Measurements from ENCODE around the gene DLX5. TPM values are rescaled to one million over a fixed set of nuclear protein-coding genes. Genes with fewer than 3 reads are reported as not detected.

Gene DLX5
- total RNA-seq, 1 experiment from 2014 or later, result not detected

DNA sequence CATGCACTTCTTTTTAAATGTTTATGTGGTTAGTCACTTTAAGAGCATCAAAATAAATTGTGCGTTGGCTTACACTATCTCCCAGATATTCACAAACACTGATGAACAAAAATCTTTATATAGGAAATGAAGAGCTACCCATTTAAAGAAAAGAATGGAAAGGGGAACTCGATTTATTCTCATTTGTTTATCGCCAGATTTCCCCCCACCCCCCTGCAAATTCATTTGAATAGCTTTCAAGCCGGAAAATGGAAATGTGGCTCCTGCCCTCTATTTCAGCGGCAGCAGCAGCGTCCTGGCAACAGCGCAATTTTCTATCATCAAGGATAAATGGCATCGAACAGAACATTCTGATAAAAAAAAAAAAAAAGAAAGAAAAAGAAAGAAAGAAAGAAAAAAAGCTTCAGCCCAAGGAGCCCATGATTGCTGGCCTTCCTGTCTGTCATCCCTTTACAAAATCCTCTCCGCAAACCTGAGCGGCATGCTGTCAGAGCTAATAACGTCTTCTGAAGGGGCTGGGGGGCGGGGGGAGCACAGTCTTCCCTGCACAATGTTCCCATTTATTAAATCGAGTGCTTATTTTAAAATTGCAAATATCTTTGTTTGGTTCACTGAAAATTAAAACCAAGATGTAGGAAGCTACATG lies 33.0 kb downstream of the DLX5 start:
- H4K20me1 ChIP-seq (ENCODE audit: insufficient read depth, low read depth, low read length), result no peaks in the 10 kb centered on the region
- no peaks in the 10 kb centered on the region for H3K79me2 ChIP-seq (ENCODE audit: low read length)
- DNase-seq, result no peak
- no peaks in the 10 kb centered on the region for H3K4me1 ChIP-seq (ENCODE audit: low read length)
- H3K4me2 ChIP-seq (ENCODE audit: low read depth, low read length, poor library complexity, severe bottlenecking), result no peak overlapping the region
- no peaks in the 10 kb centered on the region for H3K27me3 ChIP-seq (ENCODE audit: low read length)
- H3K9ac ChIP-seq (ENCODE audit: low read length), result no peak overlapping the region
- no peak overlapping the region for H2AFZ ChIP-seq (ENCODE audit: low read length)
- H3K9me2 ChIP-seq (replicated peaks; ENCODE audit: insufficient read depth, low read length), result no peaks in the 10 kb centered on the region
- no peaks in the 10 kb centered on the region for H3K9me3 ChIP-seq (ENCODE audit: low read length)
- H3K4me3 ChIP-seq (ENCODE audit: low read length), result no peak overlapping the region
- no peak overlapping the region for H3K27ac ChIP-seq (ENCODE audit: low read length)
- no peaks in the 10 kb centered on the region for H3K36me3 ChIP-seq (ENCODE audit: insufficient read depth, low read length)

DNA sequence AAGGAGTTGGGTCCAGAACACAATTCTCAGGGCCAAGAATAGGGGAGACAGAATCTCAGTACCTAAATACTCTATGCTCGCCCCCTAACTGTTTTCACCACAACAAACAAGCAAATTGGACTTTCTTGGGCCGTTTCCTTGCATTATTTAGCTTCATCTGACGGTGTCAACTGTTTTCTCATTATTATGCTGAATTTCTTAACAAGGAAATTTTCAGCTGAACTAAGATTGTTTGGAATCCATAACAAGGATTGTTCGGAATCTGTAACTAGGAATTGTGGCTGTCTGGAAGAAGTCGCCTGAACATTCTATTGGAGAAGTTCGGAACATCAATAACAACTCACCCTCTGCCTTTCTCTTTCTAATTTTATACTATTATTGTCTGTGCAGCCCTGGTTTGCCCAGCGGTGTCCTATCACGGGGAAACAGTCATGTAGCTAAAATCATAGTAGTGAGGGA lies 34.7 kb downstream of the DLX5 start:
- no peak for DNase-seq
- Histone ChIP-seq H3K27me3 (ENCODE audit: low read length) (no peaks in the 10 kb centered on the region), H3K79me2 (ENCODE audit: low read length) (no peaks in the 10 kb centered on the region), H3K4me2 (ENCODE audit: low read depth, low read length, poor library complexity, severe bottlenecking) (no peak overlapping the region), H4K20me1 (ENCODE audit: insufficient read depth, low read depth, low read length) (no peaks in the 10 kb centered on the region), H3K9me3 (ENCODE audit: low read length) (no peaks in the 10 kb centered on the region), H3K4me1 (ENCODE audit: low read length) (no peaks in the 10 kb centered on the region), H3K9me2 (replicated peaks; ENCODE audit: insufficient read depth, low read length) (no peaks in the 10 kb centered on the region), H3K9ac (ENCODE audit: low read length) (no peak overlapping the region), H3K4me3 (ENCODE audit: low read length) (no peak overlapping the region), H3K36me3 (ENCODE audit: insufficient read depth, low read length) (no peaks in the 10 kb centered on the region), H3K27ac (ENCODE audit: low read length) (no peak overlapping the region), H2AFZ (ENCODE audit: low read length) (no peak overlapping the region)

DNA sequence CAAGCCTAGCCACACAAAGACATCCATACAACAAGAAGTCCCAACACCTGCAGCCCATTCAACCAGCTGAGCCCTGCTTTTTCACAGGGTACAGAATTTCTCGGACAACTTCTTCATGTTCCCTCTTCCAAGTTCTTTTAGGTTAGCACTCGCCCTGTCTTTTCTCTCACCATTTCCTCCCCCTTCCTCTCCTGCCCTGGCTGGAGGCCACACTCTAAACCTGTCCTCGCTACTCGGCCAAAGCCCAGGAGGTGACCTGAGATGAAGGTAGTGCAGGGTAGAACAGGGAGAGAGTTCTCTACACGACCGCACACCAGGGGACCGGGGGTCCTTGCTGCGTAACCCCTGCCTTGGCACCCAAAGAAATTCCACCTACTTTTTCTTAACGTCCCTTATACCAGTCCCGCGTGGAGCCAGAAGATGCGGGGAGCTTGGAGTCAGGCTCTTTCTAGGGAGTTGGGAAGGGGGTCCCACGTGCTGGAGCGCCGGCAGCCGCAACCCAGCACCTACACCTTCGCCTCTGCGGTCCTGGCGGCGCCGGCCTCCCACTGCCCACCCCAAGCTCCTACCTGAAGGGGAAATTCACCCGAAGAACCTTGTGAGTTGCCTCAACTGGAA lies 35.3 kb downstream of the DLX5 start:
- Histone ChIP-seq H3K9me2 (replicated peaks; ENCODE audit: insufficient read depth, low read length) (no peaks in the 10 kb centered on the region), H3K4me3 (ENCODE audit: low read length) (no peak overlapping the region), H3K4me1 (ENCODE audit: low read length) (no peaks in the 10 kb centered on the region), H3K79me2 (ENCODE audit: low read length) (no peaks in the 10 kb centered on the region), H4K20me1 (ENCODE audit: insufficient read depth, low read depth, low read length) (no peaks in the 10 kb centered on the region), H3K27ac (ENCODE audit: low read length) (no peak overlapping the region), H3K4me2 (ENCODE audit: low read depth, low read length, poor library complexity, severe bottlenecking) (no peak overlapping the region), H3K36me3 (ENCODE audit: insufficient read depth, low read length) (no peaks in the 10 kb centered on the region), H2AFZ (ENCODE audit: low read length) (no peak overlapping the region), H3K9me3 (ENCODE audit: low read length) (no peaks in the 10 kb centered on the region), H3K27me3 (ENCODE audit: low read length) (no peaks in the 10 kb centered on the region), H3K9ac (ENCODE audit: low read length) (no peak overlapping the region)
- no peak for DNase-seq

DNA sequence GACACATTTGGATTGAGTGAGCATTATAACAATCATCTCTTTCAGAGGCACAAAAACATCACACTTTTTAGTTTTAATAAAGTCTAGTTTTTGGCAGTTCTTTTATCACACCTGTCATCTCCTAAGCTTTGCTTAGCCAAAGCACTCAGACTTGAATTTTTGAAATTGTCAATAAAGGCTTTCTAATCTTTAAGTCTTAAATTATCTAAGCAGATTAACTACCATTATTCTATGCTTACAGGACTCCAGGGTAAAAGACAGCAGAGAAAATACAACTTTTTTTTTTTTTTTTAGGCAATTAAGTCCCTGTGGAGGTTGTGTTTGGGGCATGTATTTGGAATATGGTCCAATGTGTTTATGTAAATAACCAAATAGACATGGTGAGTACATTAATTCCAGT lies 36.9 kb downstream of the DLX5 start:
- no peaks in the 10 kb centered on the region for H3K9me2 ChIP-seq (replicated peaks; ENCODE audit: insufficient read depth, low read length)

DNA sequence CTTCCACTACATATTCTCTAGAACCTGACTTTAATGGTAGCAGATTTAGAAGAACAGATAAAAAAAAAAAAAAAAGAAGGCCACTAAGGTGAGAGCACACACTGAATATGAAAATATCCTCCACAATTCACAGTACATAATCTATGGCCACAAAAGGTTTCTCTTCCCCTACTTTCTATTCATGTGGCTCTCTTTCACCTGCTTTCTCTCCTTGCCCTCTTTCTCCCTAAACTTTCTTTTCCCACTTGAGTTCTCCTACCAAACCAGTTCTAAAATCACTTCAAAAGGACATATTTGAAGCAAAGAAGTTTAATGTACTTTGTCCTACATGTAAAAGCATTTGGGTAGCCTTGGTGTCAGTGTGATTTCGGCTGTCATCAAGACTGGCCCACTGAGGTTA lies 37.7 kb downstream of the DLX5 start:
- H3K9ac ChIP-seq (ENCODE audit: low read length), result no peak overlapping the region
- H3K4me3 ChIP-seq (ENCODE audit: low read length), result no peak overlapping the region
- no peak overlapping the region for H3K27ac ChIP-seq (ENCODE audit: low read length)
- H3K79me2 ChIP-seq (ENCODE audit: low read length), result no peaks in the 10 kb centered on the region
- H3K9me3 ChIP-seq (ENCODE audit: low read length), result no peaks in the 10 kb centered on the region
- no peak overlapping the region for H3K4me2 ChIP-seq (ENCODE audit: low read depth, low read length, poor library complexity, severe bottlenecking)
- no peaks in the 10 kb centered on the region for H3K36me3 ChIP-seq (ENCODE audit: insufficient read depth, low read length)
- H2AFZ ChIP-seq (ENCODE audit: low read length), result no peak overlapping the region
- no peaks in the 10 kb centered on the region for H4K20me1 ChIP-seq (ENCODE audit: insufficient read depth, low read depth, low read length)
- H3K9me2 ChIP-seq (replicated peaks; ENCODE audit: insufficient read depth, low read length), result no peaks in the 10 kb centered on the region
- H3K27me3 ChIP-seq (ENCODE audit: low read length), result no peaks in the 10 kb centered on the region
- DNase-seq, result no peak
- no peaks in the 10 kb centered on the region for H3K4me1 ChIP-seq (ENCODE audit: low read length)

More for the DNA sequence above, 36.9 kb downstream of the DLX5 start:
- Histone ChIP-seq H3K9ac (ENCODE audit: low read length) (no peak overlapping the region), H3K4me1 (ENCODE audit: low read length) (no peaks in the 10 kb centered on the region), H3K9me3 (ENCODE audit: low read length) (no peaks in the 10 kb centered on the region), H3K79me2 (ENCODE audit: low read length) (no peaks in the 10 kb centered on the region), H3K27ac (ENCODE audit: low read length) (no peak overlapping the region), H3K4me3 (ENCODE audit: low read length) (no peak overlapping the region), H3K4me2 (ENCODE audit: low read depth, low read length, poor library complexity, severe bottlenecking) (no peak overlapping the region), H3K36me3 (ENCODE audit: insufficient read depth, low read length) (no peaks in the 10 kb centered on the region), H2AFZ (ENCODE audit: low read length) (no peak overlapping the region), H4K20me1 (ENCODE audit: insufficient read depth, low read depth, low read length) (no peaks in the 10 kb centered on the region), H3K27me3 (ENCODE audit: low read length) (no peaks in the 10 kb centered on the region)
- no peak for DNase-seq

DNA sequence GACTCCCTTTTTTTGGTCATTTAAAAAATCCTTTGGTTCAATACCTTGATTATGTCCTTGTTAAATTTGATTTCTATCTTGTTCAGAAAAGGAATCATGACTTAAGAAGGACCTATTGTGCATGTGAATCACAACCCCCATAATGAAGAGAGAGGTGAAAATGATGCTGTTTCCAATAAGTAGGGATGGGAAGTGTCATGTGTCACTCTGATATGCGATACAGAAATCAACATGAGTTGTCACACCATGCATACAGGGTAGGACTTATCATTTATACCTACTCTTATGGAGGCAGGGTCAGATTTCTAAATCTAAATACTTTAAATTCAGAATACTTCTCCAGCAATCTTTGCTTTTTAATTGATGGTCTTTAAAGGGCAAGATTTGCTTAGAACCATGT lies 38.6 kb downstream of the DLX5 start:
- Histone ChIP-seq H3K4me2 (ENCODE audit: low read depth, low read length, poor library complexity, severe bottlenecking) (no peak overlapping the region), H3K36me3 (ENCODE audit: insufficient read depth, low read length) (no peaks in the 10 kb centered on the region), H3K9me2 (replicated peaks; ENCODE audit: insufficient read depth, low read length) (no peaks in the 10 kb centered on the region), H2AFZ (ENCODE audit: low read length) (no peak overlapping the region), H3K79me2 (ENCODE audit: low read length) (no peaks in the 10 kb centered on the region), H3K9me3 (ENCODE audit: low read length) (no peaks in the 10 kb centered on the region), H3K9ac (ENCODE audit: low read length) (no peak overlapping the region), H3K4me1 (ENCODE audit: low read length) (no peaks in the 10 kb centered on the region), H3K27ac (ENCODE audit: low read length) (no peak overlapping the region), H3K27me3 (ENCODE audit: low read length) (no peaks in the 10 kb centered on the region), H3K4me3 (ENCODE audit: low read length) (no peak overlapping the region), H4K20me1 (ENCODE audit: insufficient read depth, low read depth, low read length) (no peaks in the 10 kb centered on the region)
- no peak for DNase-seq

DNA sequence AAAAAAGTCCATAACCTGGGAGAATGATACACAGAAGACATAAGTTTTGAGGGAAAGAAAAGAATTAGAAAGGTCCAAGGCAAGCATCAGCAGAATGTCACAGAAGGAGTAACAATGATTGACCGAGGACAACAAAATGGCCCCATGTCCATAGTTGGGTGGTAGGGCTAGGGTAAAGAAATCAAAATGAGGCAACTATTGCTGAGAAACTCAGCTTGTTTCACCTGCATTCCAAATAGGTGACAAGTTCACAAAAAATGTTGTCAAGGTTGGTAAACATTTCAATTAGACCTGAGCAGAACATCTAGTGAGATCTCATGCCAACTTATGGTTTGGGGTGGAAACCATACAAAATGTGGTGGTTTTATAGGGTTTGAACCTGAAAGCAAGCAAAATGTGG lies 42.0 kb downstream of the DLX5 start:
- DNase-seq, result no peak
- Histone ChIP-seq H3K9ac (ENCODE audit: low read length) (no peak overlapping the region), H3K27me3 (ENCODE audit: low read length) (no peaks in the 10 kb centered on the region), H3K9me2 (replicated peaks; ENCODE audit: insufficient read depth, low read length) (no peaks in the 10 kb centered on the region), H4K20me1 (ENCODE audit: insufficient read depth, low read depth, low read length) (no peaks in the 10 kb centered on the region), H3K27ac (ENCODE audit: low read length) (no peak overlapping the region), H3K36me3 (ENCODE audit: insufficient read depth, low read length) (no peaks in the 10 kb centered on the region), H3K4me1 (ENCODE audit: low read length) (no peaks in the 10 kb centered on the region), H3K4me3 (ENCODE audit: low read length) (no peak overlapping the region), H3K9me3 (ENCODE audit: low read length) (no peaks in the 10 kb centered on the region), H2AFZ (ENCODE audit: low read length) (no peak overlapping the region), H3K4me2 (ENCODE audit: low read depth, low read length, poor library complexity, severe bottlenecking) (no peak overlapping the region), H3K79me2 (ENCODE audit: low read length) (no peaks in the 10 kb centered on the region)

DNA sequence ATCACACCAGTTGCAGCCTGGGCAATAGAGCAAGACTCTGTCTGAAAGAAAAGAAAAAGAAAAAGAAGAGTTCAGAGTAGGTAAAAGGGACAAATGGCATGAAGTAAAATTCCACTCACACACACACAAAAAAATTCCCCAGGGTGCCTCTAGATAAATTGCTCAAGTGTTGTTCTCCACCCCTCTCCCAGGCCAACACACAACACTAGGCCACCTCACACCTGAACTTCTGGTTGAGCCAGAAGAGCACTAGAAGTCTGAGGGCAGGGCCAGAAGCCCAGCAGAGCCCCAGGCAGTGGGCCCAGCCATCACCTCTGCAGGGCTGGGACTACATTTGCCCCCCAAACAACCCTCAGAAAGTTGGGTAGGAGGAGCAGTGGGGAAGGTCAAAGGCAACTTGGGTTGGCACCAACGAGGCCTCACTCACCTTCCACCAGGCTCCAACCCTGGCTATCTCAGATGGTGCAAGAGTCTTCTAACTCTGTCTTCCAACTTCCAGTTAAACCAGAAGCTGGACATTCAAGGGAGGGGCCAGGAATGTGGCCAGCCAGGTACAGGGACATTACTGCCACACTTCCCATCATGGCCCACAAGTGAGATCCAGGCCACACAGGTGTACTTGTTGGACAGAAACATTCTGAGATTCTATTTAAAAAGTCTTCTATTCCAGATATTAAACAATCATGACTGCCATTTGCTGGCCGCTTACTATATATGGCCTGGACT lies 44.9 kb downstream of the DLX5 start:
- Histone ChIP-seq H3K79me2 (ENCODE audit: low read length) (no peaks in the 10 kb centered on the region), H3K4me2 (ENCODE audit: low read depth, low read length, poor library complexity, severe bottlenecking) (no peak overlapping the region), H3K4me1 (ENCODE audit: low read length) (no peaks in the 10 kb centered on the region), H2AFZ (ENCODE audit: low read length) (no peak overlapping the region), H4K20me1 (ENCODE audit: insufficient read depth, low read depth, low read length) (no peaks in the 10 kb centered on the region), H3K27ac (ENCODE audit: low read length) (no peak overlapping the region), H3K4me3 (ENCODE audit: low read length) (no peak overlapping the region), H3K27me3 (ENCODE audit: low read length) (no peaks in the 10 kb centered on the region), H3K36me3 (ENCODE audit: insufficient read depth, low read length) (no peaks in the 10 kb centered on the region), H3K9me3 (ENCODE audit: low read length) (no peaks in the 10 kb centered on the region), H3K9ac (ENCODE audit: low read length) (no peak overlapping the region), H3K9me2 (replicated peaks; ENCODE audit: insufficient read depth, low read length) (no peaks in the 10 kb centered on the region)
- DNase-seq, result no peak

Measured in Karpas-422 (cell line).